ENCODE data around the gene MAMDC4. TPM values are rescaled to one million over a fixed set of nuclear protein-coding genes. Genes with fewer than 3 reads are reported as not detected.

The MAMDC4 gene
- total and polyA plus RNA-seq, 2 of the 8 experiments (the other 6 are each of a cell fraction or from before 2014, with no cell fraction given), result 3.1 to 4.5 TPM

DNA sequence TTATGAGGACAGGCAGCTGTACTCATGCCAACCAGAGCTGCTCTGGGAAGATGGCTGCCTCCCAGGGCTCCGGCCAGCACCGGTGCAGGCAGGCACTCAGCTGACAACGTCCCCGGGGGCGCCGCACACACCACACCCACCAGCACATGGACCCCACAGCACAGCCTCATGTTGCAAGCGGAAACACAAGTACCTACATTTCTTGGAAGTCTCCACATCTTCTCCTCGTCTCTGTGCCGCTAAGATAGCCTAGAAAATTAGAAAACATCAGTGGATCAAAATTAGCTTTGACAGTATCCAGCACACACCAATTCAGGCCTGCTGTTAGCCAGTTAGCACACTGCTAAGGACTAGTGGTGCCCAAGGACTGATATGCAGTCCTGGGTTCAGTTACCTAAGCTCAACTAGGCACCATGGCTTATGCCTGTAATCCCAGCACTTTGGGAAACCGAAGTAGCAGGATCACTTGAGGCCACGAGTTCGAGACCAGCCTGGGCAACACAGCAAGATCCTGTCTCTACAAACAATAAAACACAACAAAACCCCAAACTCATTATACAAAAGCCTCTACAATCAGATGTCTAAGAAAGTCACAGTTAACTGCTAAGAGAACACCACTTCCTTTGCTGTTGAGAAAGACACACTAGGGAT lies 11.6 kb downstream of the MAMDC4 start:
- POLR2A ChIA-PET (ENCODE audit: partially characterized antibody), result interaction anchor here (0.9 to 16.2 kb wide), 4 partner anchors 7 to 74 kb away, joined by 3 to 248 read pairs (median 31); partner anchors contain the start of genes AJM1 and MAMDC4
- H2BK12ac ChIP-seq (ENCODE audit: low read depth, low read length), result no peak overlapping the region
- peaks cover 5% of the 10 kb centered on the region; the same call in 1 of the 2 replicates for H3K23me2 ChIP-seq (ENCODE audit: low read depth, low read length)
- no peak overlapping the region for H3K56ac ChIP-seq (replicated peaks; ENCODE audit: insufficient read length, low read depth, low read length)
- no peak overlapping the region for H2AFZ ChIP-seq (ENCODE audit: low read length)
- peaks cover 11 to 12% of the 10 kb centered on the region in 2 experiments; a peak in 3 of 4 replicates for H3K9me3 ChIP-seq (ENCODE audit: insufficient read depth in 2 of 2, low read depth in 1 of 2, low read length in 1 of 2)
- H3K18ac ChIP-seq (ENCODE audit: extremely low read depth, low read length), result no peak overlapping the region
- 94% methylated on average over 12 of the region's 12 CpGs; no CpG with 5 or more reads in 1 of the 2 experiments for WGBS, 2 experiments (ENCODE audit: extremely low coverage in 1 of 2, insufficient coverage in 1 of 2, insufficient read length in 1 of 2, insufficient replicate concordance in 2 of 2, low coverage in 1 of 2, low lambda C conversion rate in 2 of 2, missing lambda C conversion rate in 1 of 2)
- H4K5ac ChIP-seq (ENCODE audit: insufficient read length, low read depth, low read length), result no peak overlapping the region
- no peak overlapping the region for H2BK5ac ChIP-seq (ENCODE audit: low read depth, low read length)
- peaks cover 5 to 17% of the 10 kb centered on the region in 2 experiments; a peak in 3 of 4 replicates for H3K79me2 ChIP-seq (ENCODE audit: control insufficient read depth in 1 of 2, insufficient read depth in 2 of 2, low read length in 2 of 2)
- H3K79me1 ChIP-seq (ENCODE audit: low read depth, low read length), result peaks cover 10% of the 10 kb centered on the region
- no peak for FAIRE-seq
- H3K27ac ChIP-seq (ENCODE audit: low read depth, low read length), result no peak overlapping the region
- H3K9ac ChIP-seq (replicated peaks in 1 of 4; ENCODE audit: extremely low read depth in 1 of 4, low read depth in 3 of 4, low read length in 3 of 4), result no peak overlapping the region
- peaks cover 7 to 36% of the 10 kb centered on the region in 2 experiments for H4K20me1 ChIP-seq (replicated peaks in 1 of 2; ENCODE audit: control insufficient read depth in 1 of 2, insufficient read depth in 2 of 2, low read length in 2 of 2)
- H3K14ac ChIP-seq (ENCODE audit: insufficient read length), result no peak overlapping the region
- no peak overlapping the region for H3K4me3 ChIP-seq (ENCODE audit: extremely low read depth in 1 of 4, insufficient read depth in 2 of 4, low read depth in 3 of 4, low read length in 4 of 4)
- no peak overlapping the region for H2BK120ac ChIP-seq (replicated peaks; ENCODE audit: low read depth, low read length)
- peaks cover 0 to 6% (median 5%) of the 10 kb centered on the region in 4 experiments; a peak in 5 of 7 replicates for H3K4me1 ChIP-seq (replicated peaks in 1 of 4; ENCODE audit: control insufficient read depth in 3 of 4, insufficient read depth in 4 of 4, low read length in 3 of 4)
- H2AK5ac ChIP-seq (ENCODE audit: low read depth, low read length), result no peak overlapping the region
- H3K4me2 ChIP-seq (ENCODE audit: insufficient read depth in 1 of 2, low read depth in 2 of 2, low read length in 2 of 2), result no peak overlapping the region
- TF ChIP-seq SIX5 (IDR thresholded peaks at IDR 0.05; ENCODE audit: low read depth, low read length) (no peak), JUN (IDR thresholded peaks at IDR 0.05; ENCODE audit: low read depth, low read length) (no peak), POU5F1 (IDR thresholded peaks at IDR 0.05; ENCODE audit: low read depth, low read length) (no peak), EZH2 (IDR thresholded peaks at IDR 0.05; ENCODE audit: low read depth, low read length, severe bottlenecking) (no peak), SP4 (IDR thresholded peaks at IDR 0.05; ENCODE audit: low read length) (no peak), POLR2A (IDR thresholded peaks at IDR 0.05; ENCODE audit: control extremely low read depth in 1 of 2, low read depth in 2 of 2, low read length in 2 of 2) (no peak), RNF2 (IDR thresholded peaks at IDR 0.05; ENCODE audit: borderline replicate concordance, low read depth, low read length, missing control alignments, poor library complexity, severe bottlenecking) (no peak), ASH2L (IDR thresholded peaks at IDR 0.05; ENCODE audit: low read length) (no peak)
- TF ChIP-seq, protein P1, sequence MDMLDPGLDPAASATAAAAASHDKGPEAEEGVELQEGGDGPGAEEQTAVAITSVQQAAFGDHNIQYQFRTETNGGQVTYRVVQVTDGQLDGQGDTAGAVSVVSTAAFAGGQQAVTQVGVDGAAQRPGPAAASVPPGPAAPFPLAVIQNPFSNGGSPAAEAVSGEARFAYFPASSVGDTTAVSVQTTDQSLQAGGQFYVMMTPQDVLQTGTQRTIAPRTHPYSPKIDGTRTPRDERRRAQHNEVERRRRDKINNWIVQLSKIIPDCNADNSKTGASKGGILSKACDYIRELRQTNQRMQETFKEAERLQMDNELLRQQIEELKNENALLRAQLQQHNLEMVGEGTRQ (IDR thresholded peaks at IDR 0.05; ENCODE audit: low read length), result no peak
- peaks cover 11 to 34% (median 27%) of the 10 kb centered on the region in 4 experiments for H3K36me3 ChIP-seq (ENCODE audit: control insufficient read depth in 2 of 4, insufficient read depth in 4 of 4, low read length in 3 of 4)
- no peak overlapping the region for H4K91ac ChIP-seq (replicated peaks; ENCODE audit: insufficient read length, low read length)
- CTCF ChIA-PET (ENCODE audit: partially characterized antibody), result interaction anchor here (1.2 to 2.1 kb wide), 4 partner anchors 13 to 57 kb away, joined by 3 to 7 read pairs (median 4); no protein-coding TSS in a partner anchor
- no peak overlapping the region for H3K4ac ChIP-seq (replicated peaks; ENCODE audit: insufficient read length, low read depth, low read length)
- H4K8ac ChIP-seq (ENCODE audit: extremely low read depth, insufficient read depth, low read length), result no peak overlapping the region
- no peak overlapping the region for H3K23ac ChIP-seq (ENCODE audit: insufficient read length)
- no peak for DNase-seq (ENCODE audit: low read depth in 1 of 2, low spot score in 2 of 2)
- no peaks in the 10 kb centered on the region for H3K27me3 ChIP-seq (replicated peaks in 1 of 4; ENCODE audit: control insufficient read depth in 3 of 4, extremely low read depth in 1 of 4, insufficient read depth in 3 of 4, low read length in 3 of 4)
- no peak overlapping the region for H2BK15ac ChIP-seq (ENCODE audit: low read length)
- no peak overlapping the region for H2BK20ac ChIP-seq (ENCODE audit: low read length)

Measured in H1 (cell line).